Astrocyte (in vitro differentiated cells and primary cell): ENCODE measurements around the gene KCTD10.

Source experiments
- CTCF ChIP-seq: IDR thresholded peaks from 2 replicates; pipeline ENCODE4 v1.5.1; 2011; ENCODE audit warnings: low read depth, mild to moderate bottlenecking, inconsistent platforms, low read length, moderate library complexity; ENCODE audit not compliant: insufficient read depth
- EZH2 ChIP-seq: IDR thresholded peaks from 2 replicates; pipeline ENCODE4 v1.6.1; 2012; ENCODE audit warnings: mild to moderate bottlenecking, low read length, inconsistent platforms; ENCODE audit not compliant: insufficient read depth

- TF ChIP-seq CTCF (no peak), EZH2 (no peak)
Measured at GRCh38 chr12:109495012-109495411, 17.9 kb upstream of the KCTD10 start.
